ENCODE data around the gene PTPRG. TPM values are rescaled to one million over a fixed set of nuclear protein-coding genes. Genes with fewer than 3 reads are reported as not detected.

PTPRG gene
- total and polyA plus RNA-seq, 12 donors, result 6.3 to 119 (median 72.2) TPM

DNA sequence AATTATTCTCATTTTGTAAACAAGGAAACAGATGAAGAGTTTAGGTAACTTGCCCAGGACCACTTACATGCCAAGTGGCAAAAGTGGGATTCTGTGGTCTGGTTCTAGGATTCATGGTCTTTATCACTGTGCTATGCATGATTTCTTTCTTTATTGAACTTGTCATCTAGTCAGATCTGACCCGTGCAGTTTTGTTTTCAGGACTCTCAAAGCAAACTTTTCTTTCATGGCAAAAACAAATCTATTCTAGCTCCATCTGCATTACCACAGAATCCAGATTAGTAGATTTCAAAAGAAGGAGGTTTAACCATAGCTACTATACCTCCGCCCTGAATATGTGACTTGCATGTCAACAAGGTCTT, 404.4 kb downstream of the PTPRG start:
- WGBS, 4 donors, result 94 to 98% (median 96%) methylated on average over 2 of the region's 2 CpGs
- DNase-seq, result no peak
- H3K36me3 ChIP-seq (replicated peaks in 1 of 2), result no peaks in the 10 kb centered on the region
- no peak overlapping the region for H3K4me3 ChIP-seq
- intact Hi-C loops (cut with DNase I), result no loop called here
- no peak for TF ChIP-seq POLR2A (IDR thresholded peaks at IDR 0.05)
- TF ChIP-seq, protein P1, sequence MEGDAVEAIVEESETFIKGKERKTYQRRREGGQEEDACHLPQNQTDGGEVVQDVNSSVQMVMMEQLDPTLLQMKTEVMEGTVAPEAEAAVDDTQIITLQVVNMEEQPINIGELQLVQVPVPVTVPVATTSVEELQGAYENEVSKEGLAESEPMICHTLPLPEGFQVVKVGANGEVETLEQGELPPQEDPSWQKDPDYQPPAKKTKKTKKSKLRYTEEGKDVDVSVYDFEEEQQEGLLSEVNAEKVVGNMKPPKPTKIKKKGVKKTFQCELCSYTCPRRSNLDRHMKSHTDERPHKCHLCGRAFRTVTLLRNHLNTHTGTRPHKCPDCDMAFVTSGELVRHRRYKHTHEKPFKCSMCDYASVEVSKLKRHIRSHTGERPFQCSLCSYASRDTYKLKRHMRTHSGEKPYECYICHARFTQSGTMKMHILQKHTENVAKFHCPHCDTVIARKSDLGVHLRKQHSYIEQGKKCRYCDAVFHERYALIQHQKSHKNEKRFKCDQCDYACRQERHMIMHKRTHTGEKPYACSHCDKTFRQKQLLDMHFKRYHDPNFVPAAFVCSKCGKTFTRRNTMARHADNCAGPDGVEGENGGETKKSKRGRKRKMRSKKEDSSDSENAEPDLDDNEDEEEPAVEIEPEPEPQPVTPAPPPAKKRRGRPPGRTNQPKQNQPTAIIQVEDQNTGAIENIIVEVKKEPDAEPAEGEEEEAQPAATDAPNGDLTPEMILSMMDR (IDR thresholded peaks at IDR 0.05), result no peak
- no peak overlapping the region for H3K27ac ChIP-seq
- H3K9me3 ChIP-seq (replicated peaks in 1 of 3), result no peaks in the 10 kb centered on the region
- no peaks in the 10 kb centered on the region for H3K4me1 ChIP-seq (replicated peaks in 1 of 2)
- H3K27me3 ChIP-seq, result no peaks in the 10 kb centered on the region

DNA sequence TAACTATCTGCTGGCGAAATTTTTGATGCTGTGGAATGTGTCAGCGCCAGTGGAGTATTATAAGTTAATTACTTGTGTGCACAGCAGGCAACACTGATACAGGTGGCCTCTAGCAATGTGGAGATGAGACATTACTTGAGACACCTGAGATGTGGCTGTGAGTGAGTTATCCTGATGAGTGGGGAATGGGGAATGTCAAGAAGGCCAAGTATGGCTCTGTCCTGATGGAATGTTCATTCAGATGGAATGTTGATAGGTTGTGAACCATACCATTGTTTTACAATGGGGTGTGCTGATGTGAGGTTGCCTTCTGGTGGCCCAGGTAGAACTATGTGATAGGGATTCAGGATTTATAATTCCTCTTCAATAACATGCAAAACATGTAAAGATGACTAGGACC, 404.8 kb downstream of the PTPRG start:
- no peaks in the 10 kb centered on the region for H3K4me1 ChIP-seq (replicated peaks in 1 of 2)
- DNase-seq, result no peak
- intact Hi-C loops (cut with DNase I), result no loop called here
- no peaks in the 10 kb centered on the region for H3K36me3 ChIP-seq (replicated peaks in 1 of 2)
- WGBS, 4 donors, result 71 to 92% (median 82%) methylated on average over 2 of the region's 2 CpGs
- no peaks in the 10 kb centered on the region for H3K27me3 ChIP-seq
- H3K27ac ChIP-seq, result no peak overlapping the region
- H3K4me3 ChIP-seq, result no peak overlapping the region
- TF ChIP-seq, protein P1 (IDR thresholded peaks at IDR 0.05), result no peak
- no peak for TF ChIP-seq POLR2A (IDR thresholded peaks at IDR 0.05)
- H3K9me3 ChIP-seq (replicated peaks in 1 of 3), result no peaks in the 10 kb centered on the region

DNA sequence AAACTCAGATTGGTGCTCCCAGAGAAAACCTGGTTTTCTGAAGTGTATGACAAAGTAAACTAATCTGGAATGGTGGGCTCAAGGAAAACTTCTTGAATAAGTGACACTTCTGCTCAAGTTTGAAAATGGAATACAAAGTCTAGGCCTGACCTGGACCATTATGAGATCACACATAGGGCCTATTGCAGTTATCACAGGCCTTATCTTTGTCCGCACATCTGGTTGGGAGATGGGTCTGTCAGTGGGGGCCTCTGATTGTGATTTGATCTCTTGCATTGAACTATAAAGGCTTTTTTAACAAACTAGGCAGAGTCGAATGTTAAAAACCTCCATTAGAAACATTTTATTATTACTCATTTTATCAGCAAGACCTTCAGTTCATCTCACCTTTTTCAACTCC, 405.6 kb downstream of the PTPRG start:
- 81 to 91% (median 87%) methylated on average over 2 of the region's 2 CpGs for WGBS, 4 donors
- intact Hi-C loops (cut with DNase I), result no loop called here
- TF ChIP-seq POLR2A (IDR thresholded peaks at IDR 0.05), result no peak
- TF ChIP-seq, protein P1 (IDR thresholded peaks at IDR 0.05), result no peak

DNA sequence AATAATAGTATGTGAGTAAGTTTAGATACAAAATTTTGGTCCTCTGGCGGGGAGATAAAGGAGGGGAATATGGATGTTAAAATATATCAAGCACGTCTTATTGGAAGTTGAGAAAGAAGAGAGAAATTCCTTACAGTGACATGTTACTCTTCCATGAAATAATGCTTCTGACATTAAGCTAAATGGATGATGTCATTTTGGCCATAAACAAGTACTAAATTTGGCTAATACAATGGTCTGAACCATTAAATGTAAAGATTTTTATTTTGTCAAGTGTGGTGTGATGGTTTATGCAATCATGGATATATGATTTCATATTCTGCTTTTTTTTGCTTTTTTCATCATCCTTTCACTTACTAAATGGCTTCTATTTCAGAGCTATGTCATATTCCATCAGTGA, 406.6 kb downstream of the PTPRG start:
- no peak for TF ChIP-seq POLR2A (IDR thresholded peaks at IDR 0.05)
- TF ChIP-seq, protein P1 (IDR thresholded peaks at IDR 0.05), result no peak
- DNase-seq, result no peak
- H3K9me3 ChIP-seq (replicated peaks in 1 of 3), result no peaks in the 10 kb centered on the region
- H3K36me3 ChIP-seq (replicated peaks in 1 of 2), result no peaks in the 10 kb centered on the region
- H3K4me1 ChIP-seq (replicated peaks in 1 of 2), result no peaks in the 10 kb centered on the region
- intact Hi-C loops (cut with DNase I), result no loop called here
- no peak overlapping the region for H3K4me3 ChIP-seq
- no peak overlapping the region for H3K27ac ChIP-seq
- no peaks in the 10 kb centered on the region for H3K27me3 ChIP-seq
- WGBS, 4 donors, result 65 to 95% (median 72%) methylated on average over 2 of the region's 2 CpGs

More for the DNA sequence above, 405.6 kb downstream of the PTPRG start:
- Histone ChIP-seq H3K27me3 (no peaks in the 10 kb centered on the region), H3K27ac (no peak overlapping the region), H3K36me3 (replicated peaks in 1 of 2) (no peaks in the 10 kb centered on the region), H3K4me1 (replicated peaks in 1 of 2) (no peaks in the 10 kb centered on the region), H3K9me3 (replicated peaks in 1 of 3) (no peaks in the 10 kb centered on the region), H3K4me3 (no peak overlapping the region)
- no peak for DNase-seq

All from adrenal gland (tissue), 12 donors.